ENCODE data around the gene SHB. TPM values are rescaled to one million over a fixed set of nuclear protein-coding genes. Genes with fewer than 3 reads are reported as not detected.

SHB gene
- total and polyA plus RNA-seq, 2 of the 13 experiments (the other 11 are each of a cell fraction or from before 2014, with no cell fraction given): 19.4 to 20.7 TPM

DNA sequence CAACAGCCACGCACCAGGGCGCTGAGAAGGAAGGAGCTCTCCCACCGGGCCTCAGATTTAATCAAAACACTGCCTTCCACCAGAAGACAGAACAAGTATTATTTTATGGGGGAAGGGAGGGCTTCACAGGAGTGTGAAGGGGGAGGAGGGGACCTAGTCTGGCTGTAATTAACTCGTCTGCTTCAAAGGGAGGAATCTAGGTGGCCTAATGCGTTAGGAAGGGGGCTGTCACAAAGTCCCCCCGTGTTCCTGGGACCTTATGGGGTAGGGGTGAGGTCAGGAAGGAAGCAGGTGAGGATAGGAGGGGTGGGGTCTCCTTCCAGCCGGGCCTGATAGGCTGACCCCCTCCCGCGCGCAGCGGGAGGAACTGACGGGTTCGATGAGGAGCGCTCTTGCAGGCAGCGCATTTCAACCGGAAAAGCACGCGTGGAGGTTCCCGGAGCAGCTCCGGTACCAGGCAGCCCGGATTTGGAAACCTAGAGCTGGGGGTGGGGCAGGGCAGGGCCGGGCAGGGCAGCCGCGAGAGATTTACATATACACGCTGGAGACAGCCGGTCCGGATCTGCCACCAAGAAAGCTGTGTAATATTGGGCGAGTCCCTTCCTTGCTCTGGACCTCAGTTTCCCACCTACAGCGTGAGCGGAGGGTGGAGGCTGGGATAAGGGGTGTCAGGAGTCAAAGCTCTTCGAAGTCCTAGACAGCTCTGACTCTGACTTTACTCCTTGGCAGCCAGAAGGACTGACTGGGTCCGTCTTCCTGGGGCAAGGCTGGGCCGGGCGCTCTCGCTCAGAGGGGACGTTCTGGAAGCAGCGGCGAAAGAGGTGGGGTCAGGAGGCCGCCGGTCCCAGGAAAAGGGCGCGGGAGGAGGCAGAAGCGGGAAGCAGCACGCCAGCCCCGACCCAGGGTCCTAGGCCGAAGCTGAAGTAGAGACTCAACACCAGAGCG lies 1.8 kb downstream of the SHB start (continued):
- TF ChIP-seq CHD4 (IDR thresholded peaks at IDR 0.05; ENCODE audit: borderline replicate concordance, low read length) (no peak), CBX1 (IDR thresholded peaks at IDR 0.05; ENCODE audit: low read depth) (no peak), TFDP2 (CRISPR knock-in tag; IDR thresholded peaks at IDR 0.05) (0 out of 2 replicates have a peak, but pooled peaks have one; percentile 12), ZNF12 (CRISPR knock-in tag; IDR thresholded peaks at IDR 0.05) (no peak), RORA (CRISPR knock-in tag; IDR thresholded peaks at IDR 0.05) (no peak), ZNF446 (CRISPR knock-in tag; IDR thresholded peaks at IDR 0.05) (no peak), ZEB1 (IDR thresholded peaks at IDR 0.05; ENCODE audit: insufficient replicate concordance, low read depth) (no peak), ZNF607 (CRISPR knock-in tag; IDR thresholded peaks at IDR 0.05; ENCODE audit: borderline replicate concordance) (0 out of 2 replicates have a peak, but pooled peaks have one; percentile 29)
- TF ChIP-seq, protein P1, sequence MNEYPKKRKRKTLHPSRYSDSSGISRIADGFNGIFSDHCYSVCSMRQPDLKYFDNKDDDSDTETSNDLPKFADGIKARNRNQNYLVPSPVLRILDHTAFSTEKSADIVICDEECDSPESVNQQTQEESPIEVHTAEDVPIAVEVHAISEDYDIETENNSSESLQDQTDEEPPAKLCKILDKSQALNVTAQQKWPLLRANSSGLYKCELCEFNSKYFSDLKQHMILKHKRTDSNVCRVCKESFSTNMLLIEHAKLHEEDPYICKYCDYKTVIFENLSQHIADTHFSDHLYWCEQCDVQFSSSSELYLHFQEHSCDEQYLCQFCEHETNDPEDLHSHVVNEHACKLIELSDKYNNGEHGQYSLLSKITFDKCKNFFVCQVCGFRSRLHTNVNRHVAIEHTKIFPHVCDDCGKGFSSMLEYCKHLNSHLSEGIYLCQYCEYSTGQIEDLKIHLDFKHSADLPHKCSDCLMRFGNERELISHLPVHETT (CRISPR knock-in tag; conservative IDR thresholded peaks at IDR 0.05): no peak
- TF ChIP-seq, protein P2, sequence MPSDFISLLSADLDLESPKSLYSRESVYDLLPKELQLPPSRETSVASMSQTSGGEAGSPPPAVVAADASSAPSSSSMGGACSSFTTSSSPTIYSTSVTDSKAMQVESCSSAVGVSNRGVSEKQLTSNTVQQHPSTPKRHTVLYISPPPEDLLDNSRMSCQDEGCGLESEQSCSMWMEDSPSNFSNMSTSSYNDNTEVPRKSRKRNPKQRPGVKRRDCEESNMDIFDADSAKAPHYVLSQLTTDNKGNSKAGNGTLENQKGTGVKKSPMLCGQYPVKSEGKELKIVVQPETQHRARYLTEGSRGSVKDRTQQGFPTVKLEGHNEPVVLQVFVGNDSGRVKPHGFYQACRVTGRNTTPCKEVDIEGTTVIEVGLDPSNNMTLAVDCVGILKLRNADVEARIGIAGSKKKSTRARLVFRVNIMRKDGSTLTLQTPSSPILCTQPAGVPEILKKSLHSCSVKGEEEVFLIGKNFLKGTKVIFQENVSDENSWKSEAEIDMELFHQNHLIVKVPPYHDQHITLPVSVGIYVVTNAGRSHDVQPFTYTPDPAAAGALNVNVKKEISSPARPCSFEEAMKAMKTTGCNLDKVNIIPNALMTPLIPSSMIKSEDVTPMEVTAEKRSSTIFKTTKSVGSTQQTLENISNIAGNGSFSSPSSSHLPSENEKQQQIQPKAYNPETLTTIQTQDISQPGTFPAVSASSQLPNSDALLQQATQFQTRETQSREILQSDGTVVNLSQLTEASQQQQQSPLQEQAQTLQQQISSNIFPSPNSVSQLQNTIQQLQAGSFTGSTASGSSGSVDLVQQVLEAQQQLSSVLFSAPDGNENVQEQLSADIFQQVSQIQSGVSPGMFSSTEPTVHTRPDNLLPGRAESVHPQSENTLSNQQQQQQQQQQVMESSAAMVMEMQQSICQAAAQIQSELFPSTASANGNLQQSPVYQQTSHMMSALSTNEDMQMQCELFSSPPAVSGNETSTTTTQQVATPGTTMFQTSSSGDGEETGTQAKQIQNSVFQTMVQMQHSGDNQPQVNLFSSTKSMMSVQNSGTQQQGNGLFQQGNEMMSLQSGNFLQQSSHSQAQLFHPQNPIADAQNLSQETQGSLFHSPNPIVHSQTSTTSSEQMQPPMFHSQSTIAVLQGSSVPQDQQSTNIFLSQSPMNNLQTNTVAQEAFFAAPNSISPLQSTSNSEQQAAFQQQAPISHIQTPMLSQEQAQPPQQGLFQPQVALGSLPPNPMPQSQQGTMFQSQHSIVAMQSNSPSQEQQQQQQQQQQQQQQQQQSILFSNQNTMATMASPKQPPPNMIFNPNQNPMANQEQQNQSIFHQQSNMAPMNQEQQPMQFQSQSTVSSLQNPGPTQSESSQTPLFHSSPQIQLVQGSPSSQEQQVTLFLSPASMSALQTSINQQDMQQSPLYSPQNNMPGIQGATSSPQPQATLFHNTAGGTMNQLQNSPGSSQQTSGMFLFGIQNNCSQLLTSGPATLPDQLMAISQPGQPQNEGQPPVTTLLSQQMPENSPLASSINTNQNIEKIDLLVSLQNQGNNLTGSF (CRISPR knock-in tag; IDR thresholded peaks at IDR 0.05): 0 out of 2 replicates have a peak, but pooled peaks have one; percentile 25
- TF ChIP-seq, protein P3, sequence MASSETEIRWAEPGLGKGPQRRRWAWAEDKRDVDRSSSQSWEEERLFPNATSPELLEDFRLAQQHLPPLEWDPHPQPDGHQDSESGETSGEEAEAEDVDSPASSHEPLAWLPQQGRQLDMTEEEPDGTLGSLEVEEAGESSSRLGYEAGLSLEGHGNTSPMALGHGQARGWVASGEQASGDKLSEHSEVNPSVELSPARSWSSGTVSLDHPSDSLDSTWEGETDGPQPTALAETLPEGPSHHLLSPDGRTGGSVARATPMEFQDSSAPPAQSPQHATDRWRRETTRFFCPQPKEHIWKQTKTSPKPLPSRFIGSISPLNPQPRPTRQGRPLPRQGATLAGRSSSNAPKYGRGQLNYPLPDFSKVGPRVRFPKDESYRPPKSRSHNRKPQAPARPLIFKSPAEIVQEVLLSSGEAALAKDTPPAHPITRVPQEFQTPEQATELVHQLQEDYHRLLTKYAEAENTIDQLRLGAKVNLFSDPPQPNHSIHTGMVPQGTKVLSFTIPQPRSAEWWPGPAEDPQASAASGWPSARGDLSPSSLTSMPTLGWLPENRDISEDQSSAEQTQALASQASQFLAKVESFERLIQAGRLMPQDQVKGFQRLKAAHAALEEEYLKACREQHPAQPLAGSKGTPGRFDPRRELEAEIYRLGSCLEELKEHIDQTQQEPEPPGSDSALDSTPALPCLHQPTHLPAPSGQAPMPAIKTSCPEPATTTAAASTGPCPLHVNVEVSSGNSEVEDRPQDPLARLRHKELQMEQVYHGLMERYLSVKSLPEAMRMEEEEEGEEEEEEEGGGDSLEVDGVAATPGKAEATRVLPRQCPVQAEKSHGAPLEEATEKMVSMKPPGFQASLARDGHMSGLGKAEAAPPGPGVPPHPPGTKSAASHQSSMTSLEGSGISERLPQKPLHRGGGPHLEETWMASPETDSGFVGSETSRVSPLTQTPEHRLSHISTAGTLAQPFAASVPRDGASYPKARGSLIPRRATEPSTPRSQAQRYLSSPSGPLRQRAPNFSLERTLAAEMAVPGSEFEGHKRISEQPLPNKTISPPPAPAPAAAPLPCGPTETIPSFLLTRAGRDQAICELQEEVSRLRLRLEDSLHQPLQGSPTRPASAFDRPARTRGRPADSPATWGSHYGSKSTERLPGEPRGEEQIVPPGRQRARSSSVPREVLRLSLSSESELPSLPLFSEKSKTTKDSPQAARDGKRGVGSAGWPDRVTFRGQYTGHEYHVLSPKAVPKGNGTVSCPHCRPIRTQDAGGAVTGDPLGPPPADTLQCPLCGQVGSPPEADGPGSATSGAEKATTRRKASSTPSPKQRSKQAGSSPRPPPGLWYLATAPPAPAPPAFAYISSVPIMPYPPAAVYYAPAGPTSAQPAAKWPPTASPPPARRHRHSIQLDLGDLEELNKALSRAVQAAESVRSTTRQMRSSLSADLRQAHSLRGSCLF (CRISPR knock-in tag; IDR thresholded peaks at IDR 0.05; ENCODE audit: borderline replicate concordance): no peak
- TF ChIP-seq, protein P4, sequence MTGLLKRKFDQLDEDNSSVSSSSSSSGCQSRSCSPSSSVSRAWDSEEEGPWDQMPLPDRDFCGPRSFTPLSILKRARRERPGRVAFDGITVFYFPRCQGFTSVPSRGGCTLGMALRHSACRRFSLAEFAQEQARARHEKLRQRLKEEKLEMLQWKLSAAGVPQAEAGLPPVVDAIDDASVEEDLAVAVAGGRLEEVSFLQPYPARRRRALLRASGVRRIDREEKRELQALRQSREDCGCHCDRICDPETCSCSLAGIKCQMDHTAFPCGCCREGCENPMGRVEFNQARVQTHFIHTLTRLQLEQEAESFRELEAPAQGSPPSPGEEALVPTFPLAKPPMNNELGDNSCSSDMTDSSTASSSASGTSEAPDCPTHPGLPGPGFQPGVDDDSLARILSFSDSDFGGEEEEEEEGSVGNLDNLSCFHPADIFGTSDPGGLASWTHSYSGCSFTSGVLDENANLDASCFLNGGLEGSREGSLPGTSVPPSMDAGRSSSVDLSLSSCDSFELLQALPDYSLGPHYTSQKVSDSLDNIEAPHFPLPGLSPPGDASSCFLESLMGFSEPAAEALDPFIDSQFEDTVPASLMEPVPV (CRISPR knock-in tag; IDR thresholded peaks at IDR 0.05): no peak

Data from HepG2 (cell line).